Activated CD4-positive, alpha-beta T cell treated with anti-CD3 and anti-CD28 coated beads, Interleukin-2, amount 10 ng/mL, durations not matched to agents 24 days and 14 days (primary cell): ENCODE measurements around the gene BRI3BP. TPM values are rescaled to one million over a fixed set of nuclear protein-coding genes. Genes with fewer than 3 reads are reported as not detected.

ENCODE experiments used
- DNase-seq: peaks from one replicate; pipeline ENCODE4 v3.0.0; 2022
- H3K27ac Mint-ChIP-seq: one replicate; pipeline ENCODE4 v1.8.0; 2022; ENCODE audit warnings: mild to moderate bottlenecking, mixed read lengths
- H3K27me3 Mint-ChIP-seq: one replicate; pipeline ENCODE4 v1.8.0; 2022; ENCODE audit warnings: mixed read lengths
- H3K36me3 Mint-ChIP-seq: one replicate; pipeline ENCODE4 v1.8.0; 2022; ENCODE audit warnings: low read depth, mild to moderate bottlenecking, mixed read lengths
- H3K4me1 Mint-ChIP-seq: one replicate; pipeline ENCODE4 v1.8.0; 2021; ENCODE audit warnings: mixed read lengths
- H3K4me3 Mint-ChIP-seq: one replicate; pipeline ENCODE4 v1.8.0; 2022; ENCODE audit warnings: mild to moderate bottlenecking, moderate library complexity, mixed read lengths
- H3K9me3 Mint-ChIP-seq: one replicate; pipeline ENCODE4 v1.8.0; 2021; ENCODE audit warnings: mixed read lengths
- intact Hi-C: fragments of 100-400 bp; cut with micrococcal nuclease; formaldehyde crosslinking; loops from one replicate; pipeline ENCODE4 v1.15.1; 2023
- total RNA-seq: library from RNA; stranded (reverse); gene quantifications from 2 replicates; pipeline ENCODE4 v1.2.3, GENCODE V29; 2022

BRI3BP gene, protein sequence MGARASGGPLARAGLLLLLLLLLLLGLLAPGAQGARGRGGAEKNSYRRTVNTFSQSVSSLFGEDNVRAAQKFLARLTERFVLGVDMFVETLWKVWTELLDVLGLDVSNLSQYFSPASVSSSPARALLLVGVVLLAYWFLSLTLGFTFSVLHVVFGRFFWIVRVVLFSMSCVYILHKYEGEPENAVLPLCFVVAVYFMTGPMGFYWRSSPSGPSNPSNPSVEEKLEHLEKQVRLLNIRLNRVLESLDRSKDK
- total RNA-seq, result 37.4 and 38.1 TPM in 2 replicates

DNA sequence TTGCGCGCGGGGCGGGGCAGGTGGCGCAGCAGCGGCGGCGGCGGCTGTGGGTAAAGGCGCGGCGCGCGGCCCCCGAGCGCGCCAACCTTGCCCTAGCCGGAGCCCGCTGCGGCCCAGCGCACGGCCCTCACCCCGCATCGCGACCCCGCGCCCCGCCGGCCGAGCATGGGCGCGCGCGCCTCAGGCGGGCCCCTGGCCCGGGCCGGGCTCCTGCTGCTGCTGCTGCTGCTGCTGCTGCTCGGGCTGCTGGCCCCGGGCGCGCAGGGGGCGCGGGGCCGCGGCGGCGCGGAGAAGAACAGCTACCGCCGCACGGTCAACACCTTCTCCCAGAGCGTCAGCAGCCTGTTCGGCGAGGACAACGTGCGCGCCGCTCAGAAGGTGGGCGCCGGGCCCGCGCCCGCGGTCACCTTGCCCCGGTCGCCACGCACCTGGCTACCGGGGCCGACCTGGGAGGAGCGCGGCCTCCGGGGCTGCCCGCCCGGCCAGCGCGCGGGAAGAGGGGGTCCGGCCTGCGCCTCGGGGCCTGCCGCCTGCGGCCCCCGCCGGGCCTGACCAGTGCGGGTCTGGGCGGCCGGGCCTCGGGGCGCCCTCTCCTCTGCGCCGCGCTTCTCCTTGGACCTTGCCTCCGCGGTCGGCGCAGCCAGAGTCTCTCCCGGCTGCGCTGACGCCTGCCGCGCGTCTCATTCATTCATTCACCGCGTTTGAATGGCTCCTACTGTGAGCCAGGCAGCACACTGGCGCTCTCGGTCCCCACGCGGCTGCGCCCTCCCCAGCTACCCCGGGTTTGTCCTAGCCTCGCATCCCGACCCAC, at the start of gene BRI3BP:
Gene BRI3BP (plus strand): TSS at position 20 of the 811 bp plus-strand sequence. CDS start 146 bp downstream, at position 166.
- peaks cover 25% of the 10 kb centered on the region for H3K4me1 Mint-ChIP-seq
- DNase-seq, result peak; percentile 81
- no peaks in the 10 kb centered on the region for H3K9me3 Mint-ChIP-seq
- intact Hi-C loops, result loop anchor here (1.0 kb wide), 2 partner anchors 55 to 71 kb away; partner anchors contain the start of gene AACS
- peaks cover 13% of the 10 kb centered on the region for H3K36me3 Mint-ChIP-seq
- peak within 1 kb of the TSS; percentile 92 for H3K27ac Mint-ChIP-seq
- H3K4me3 Mint-ChIP-seq, result peak within 1 kb of the TSS; percentile 94
- no peaks in the 10 kb centered on the region for H3K27me3 Mint-ChIP-seq

DNA sequence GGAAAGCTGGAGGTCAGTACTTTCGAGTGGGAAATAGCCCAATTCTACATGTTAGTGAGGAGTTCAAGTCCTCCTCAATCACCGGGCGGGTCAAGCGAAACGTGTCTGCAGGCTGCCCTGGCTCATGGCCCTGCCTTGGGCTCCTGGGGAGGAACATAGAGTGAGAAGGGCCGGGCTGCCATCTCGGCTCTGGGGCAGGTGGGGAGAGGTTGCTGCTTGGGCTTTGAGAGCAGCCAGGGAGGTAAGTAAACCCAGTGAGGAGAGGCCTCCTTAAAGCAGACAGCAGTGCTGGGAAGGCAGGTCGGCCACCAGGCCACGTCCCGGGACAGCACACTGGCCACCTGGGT, 47.0 kb upstream of the BRI3BP start:
- no peaks in the 10 kb centered on the region for H3K27me3 Mint-ChIP-seq
- intact Hi-C loops, result no loop called here
- no peaks in the 10 kb centered on the region for H3K4me1 Mint-ChIP-seq
- no peaks in the 10 kb centered on the region for H3K9me3 Mint-ChIP-seq
- peaks cover 40% of the 10 kb centered on the region for H3K36me3 Mint-ChIP-seq
- no peak for DNase-seq
- no peak overlapping the region for H3K27ac Mint-ChIP-seq
- H3K4me3 Mint-ChIP-seq, result no peak overlapping the region

DNA sequence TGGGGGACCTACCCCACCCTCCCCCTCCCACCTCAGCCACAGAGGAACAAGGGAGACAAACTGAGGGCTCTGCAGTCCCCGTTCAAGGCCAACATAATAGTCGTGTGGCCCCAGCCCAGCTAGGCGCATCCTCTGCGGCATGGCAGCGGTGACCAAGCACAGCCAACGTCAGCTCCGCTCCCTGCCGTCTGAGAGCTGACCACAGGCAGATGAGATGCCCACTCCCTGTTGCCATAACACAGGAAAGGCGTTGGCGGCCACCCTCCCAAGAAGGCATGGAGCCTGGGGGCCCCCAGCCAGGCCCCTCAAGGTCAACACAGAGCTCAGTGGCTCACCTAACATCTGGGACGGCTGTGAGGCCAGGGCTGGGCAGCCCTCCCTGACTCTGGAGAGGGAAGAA, 46.4 kb upstream of the BRI3BP start:
- Mint-ChIP-seq H3K36me3 (peaks cover 43% of the 10 kb centered on the region), H3K4me1 (no peaks in the 10 kb centered on the region), H3K4me3 (no peak overlapping the region), H3K27me3 (no peaks in the 10 kb centered on the region), H3K9me3 (no peaks in the 10 kb centered on the region), H3K27ac (no peak overlapping the region)
- intact Hi-C loops, result no loop called here
- DNase-seq, result no peak

DNA sequence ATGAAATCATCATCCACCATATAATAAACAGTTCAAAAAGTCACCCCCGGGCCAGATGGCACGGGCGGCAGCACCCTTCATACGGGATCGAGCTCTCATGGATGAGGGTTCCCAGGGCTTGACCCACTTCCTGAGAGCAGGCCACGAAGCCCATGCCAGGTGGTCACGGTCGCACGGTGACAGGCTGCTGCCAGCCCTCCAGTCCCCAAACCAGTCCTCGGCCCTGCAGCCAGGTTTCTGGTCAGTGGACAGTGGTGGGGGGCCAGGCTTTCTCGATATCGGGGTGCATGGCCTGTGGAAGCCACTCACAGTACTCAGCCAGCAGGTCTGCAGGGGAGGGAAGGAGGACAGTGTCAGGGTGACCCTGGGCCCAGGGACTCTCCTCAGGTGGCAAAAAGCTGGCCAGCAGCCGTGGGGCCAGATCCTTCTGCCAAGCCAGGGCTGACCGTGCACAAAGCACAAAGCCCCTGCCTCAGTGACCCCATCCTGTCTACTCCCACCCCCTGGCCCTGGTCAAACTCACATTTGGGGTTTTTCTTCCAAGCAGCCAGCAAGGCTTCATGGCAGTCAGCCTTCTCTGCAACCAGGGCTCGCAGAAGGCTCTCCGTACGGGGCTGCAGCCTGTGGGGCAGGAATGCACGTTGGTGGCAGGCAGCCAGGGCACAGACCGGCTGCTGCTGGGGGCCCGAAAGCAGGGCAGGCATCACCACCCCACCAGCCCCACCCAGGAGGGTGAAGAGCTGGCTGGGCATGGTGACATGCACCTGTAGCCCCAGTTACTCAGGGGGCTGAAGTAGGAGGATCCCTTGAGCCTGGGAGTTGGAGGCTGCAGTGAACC, 45.7 kb upstream of the BRI3BP start:
- Mint-ChIP-seq H3K4me1 (no peaks in the 10 kb centered on the region), H3K36me3 (peaks cover 40% of the 10 kb centered on the region), H3K9me3 (no peaks in the 10 kb centered on the region), H3K4me3 (no peak overlapping the region), H3K27me3 (no peaks in the 10 kb centered on the region), H3K27ac (no peak overlapping the region)
- no peak for DNase-seq
- intact Hi-C loops, result no loop called here

DNA sequence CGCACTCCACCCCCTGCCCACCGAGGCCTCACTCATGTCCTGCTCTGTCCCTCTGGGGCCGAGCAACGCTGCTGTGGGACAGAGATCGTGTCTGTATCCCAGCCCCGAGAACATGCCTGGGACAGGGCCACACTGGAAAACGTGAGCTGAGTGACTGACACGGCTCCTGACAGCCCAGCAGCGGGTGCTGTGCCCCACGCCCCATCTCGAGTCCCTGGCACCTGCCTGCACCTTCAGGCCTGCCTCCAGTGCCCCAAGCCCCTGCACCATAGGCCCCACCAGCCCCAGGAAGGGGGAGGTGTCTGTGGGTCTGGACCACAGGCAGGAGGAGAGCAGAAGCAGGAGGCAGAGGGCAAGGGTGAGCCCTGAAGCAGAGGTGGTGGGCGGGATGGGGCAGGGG, 44.4 kb upstream of the BRI3BP start:
- H3K27ac Mint-ChIP-seq, result no peak overlapping the region
- H3K36me3 Mint-ChIP-seq, result peaks cover 41% of the 10 kb centered on the region
- H3K4me3 Mint-ChIP-seq, result no peak overlapping the region
- no peaks in the 10 kb centered on the region for H3K27me3 Mint-ChIP-seq
- H3K4me1 Mint-ChIP-seq, result no peaks in the 10 kb centered on the region
- DNase-seq, result no peak
- intact Hi-C loops, result no loop called here
- no peaks in the 10 kb centered on the region for H3K9me3 Mint-ChIP-seq

DNA sequence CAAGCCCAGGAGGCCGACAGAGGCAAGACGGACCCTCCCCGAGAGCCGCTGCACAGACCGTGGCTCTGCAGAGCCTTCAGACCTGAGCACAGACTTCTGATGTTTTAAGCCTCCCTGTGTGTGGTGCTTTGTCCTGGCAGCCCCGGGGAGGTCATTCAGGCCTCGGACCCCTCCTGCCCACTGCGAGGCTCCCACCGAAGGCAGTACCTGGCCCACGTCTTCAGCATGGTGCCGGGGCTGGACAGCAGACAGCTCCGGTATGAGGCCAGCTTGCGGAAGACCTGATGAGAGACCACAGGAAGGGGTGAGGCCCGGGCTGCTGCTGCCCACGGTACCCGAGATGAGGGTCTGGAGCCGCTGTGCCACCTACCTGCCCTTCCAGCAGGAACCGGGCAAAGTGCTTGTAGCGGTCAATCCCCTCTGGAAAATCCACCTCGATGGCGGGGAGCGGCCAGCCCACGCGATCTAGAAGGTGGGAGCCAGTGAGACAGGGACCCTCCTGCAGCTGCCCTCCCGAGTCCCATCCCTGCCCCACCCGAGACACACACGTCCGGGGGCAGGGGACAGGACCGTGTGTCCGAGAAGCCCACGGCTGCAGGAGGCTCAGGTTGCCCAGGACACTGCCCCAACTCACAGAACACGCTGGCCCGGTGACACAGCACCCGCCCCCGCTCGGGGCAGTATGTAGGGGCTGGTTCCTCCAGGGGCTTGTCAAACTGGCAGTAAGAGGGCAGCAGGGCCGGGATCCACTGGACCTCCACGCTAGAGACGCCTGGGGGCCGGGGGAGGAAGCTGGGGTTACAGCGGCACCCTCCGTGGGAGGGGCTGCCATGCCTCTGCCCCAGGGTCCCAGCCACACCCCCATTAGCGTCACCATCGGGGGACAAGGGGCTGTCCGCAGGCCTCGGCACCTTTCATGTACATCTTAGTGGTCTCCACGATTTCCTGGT, 43.4 kb upstream of the BRI3BP start:
- Mint-ChIP-seq H3K4me1 (no peaks in the 10 kb centered on the region), H3K9me3 (no peaks in the 10 kb centered on the region), H3K36me3 (peaks cover 43% of the 10 kb centered on the region), H3K27me3 (no peaks in the 10 kb centered on the region), H3K4me3 (no peak overlapping the region), H3K27ac (no peak overlapping the region)
- intact Hi-C loops, result no loop called here
- DNase-seq, result no peak

DNA sequence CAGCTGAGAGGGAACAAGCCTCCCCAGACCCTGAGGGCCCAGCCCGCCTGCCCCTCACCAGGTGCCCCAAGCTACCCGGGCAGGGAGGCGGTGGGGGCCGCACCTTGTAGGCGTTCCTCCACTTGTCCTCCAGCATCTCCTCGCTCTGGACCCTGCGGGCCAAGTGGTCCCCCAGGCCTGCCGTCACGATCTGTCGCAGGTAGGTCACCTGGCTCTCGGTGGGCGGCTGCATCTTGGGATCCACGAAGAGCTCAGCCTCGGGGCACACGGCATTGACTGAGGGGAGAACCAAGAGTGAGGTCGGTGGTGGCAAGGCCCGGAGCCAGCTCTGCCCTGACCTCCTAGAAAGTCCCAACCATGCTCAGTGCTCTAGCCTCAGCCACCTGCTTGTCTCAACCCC, 41.1 kb upstream of the BRI3BP start:
- DNase-seq, result no peak
- H3K36me3 Mint-ChIP-seq, result peaks cover 43% of the 10 kb centered on the region
- H3K4me3 Mint-ChIP-seq, result no peak overlapping the region
- intact Hi-C loops, result no loop called here
- H3K27ac Mint-ChIP-seq, result no peak overlapping the region
- H3K4me1 Mint-ChIP-seq, result no peaks in the 10 kb centered on the region
- no peaks in the 10 kb centered on the region for H3K27me3 Mint-ChIP-seq
- H3K9me3 Mint-ChIP-seq, result no peaks in the 10 kb centered on the region

DNA sequence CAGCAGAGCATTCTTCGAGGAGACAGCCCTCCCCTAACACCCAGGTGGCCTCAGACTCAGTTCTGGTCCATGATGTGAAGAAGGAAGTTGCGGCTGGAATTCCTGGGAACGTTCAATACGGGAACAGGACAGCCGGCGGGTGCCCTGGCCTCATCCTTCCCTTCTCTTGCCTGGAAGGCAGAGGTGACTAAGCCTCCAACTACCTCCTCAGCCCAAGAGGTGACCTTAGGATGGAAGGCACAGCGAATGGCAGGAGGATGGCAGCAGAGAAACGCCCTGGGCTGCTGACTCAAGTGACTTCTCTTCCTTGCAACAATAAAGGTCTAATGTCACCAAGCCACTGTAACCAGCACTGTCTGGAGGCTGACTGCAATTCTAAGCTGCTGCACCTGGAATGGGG, 40.6 kb upstream of the BRI3BP start:
- no peaks in the 10 kb centered on the region for H3K4me1 Mint-ChIP-seq
- H3K27me3 Mint-ChIP-seq, result no peaks in the 10 kb centered on the region
- DNase-seq, result no peak
- H3K4me3 Mint-ChIP-seq, result no peak overlapping the region
- intact Hi-C loops, result no loop called here
- H3K9me3 Mint-ChIP-seq, result no peaks in the 10 kb centered on the region
- peaks cover 43% of the 10 kb centered on the region for H3K36me3 Mint-ChIP-seq
- peak overlapping the region; percentile 52 for H3K27ac Mint-ChIP-seq

DNA sequence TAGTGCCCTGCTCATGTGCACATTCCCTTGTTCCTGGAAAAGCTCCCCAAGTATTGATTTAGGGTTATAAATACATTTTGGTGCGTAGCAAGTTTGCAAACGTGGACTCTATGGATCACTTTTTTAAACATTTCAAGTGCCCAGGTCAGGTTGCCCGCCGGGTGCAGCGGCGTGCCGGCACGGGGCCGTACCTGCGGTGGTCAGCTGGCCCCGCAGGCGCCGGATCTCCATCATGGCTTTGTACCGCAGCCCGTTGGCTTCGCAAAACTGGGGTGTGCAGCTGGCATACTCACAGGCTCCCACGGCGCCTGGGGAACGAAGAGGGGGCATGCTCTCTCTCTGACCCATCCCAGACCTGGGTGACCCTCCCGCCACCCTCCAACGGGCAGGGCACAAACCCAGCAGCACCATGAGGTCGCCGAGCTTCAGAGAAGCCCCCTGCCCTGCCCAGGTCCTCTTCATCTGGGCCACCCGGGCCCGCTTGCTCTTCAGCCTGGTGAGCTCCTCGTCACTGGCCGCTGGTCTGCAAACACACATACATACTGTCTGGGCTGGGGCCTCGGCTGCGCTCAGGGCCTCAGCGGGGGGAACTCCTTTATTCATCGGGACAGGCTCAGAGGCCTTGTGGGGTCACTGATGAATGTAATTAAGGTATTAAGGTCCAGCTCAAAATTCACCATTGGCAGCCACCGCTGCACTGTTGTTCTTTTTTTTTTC, 39.6 kb upstream of the BRI3BP start:
- DNase-seq, result no peak
- intact Hi-C loops, result no loop called here
- Mint-ChIP-seq H3K27me3 (no peaks in the 10 kb centered on the region), H3K9me3 (no peaks in the 10 kb centered on the region), H3K4me3 (no peak overlapping the region), H3K36me3 (peaks cover 49% of the 10 kb centered on the region), H3K27ac (no peak overlapping the region), H3K4me1 (no peaks in the 10 kb centered on the region)

DNA sequence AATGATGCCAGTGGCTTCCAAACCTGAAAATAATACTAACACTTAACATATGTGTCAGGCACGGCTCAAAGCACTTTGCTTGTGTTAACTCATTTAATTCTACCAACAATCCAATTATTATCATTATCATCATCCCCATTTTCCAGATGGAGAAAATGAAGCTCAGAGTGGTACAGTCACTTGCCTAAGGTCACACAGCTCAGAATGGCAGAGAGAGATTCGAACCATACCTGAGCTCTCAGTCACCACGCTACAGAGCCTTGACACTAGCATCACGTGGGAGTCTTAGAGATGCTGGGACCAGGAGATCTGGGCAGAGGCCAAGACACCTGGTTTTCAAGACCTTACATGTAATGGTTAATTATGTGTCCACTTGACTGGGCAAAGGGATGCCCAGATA, 38.7 kb upstream of the BRI3BP start:
- H3K27me3 Mint-ChIP-seq, result no peaks in the 10 kb centered on the region
- H3K9me3 Mint-ChIP-seq, result no peaks in the 10 kb centered on the region
- no peaks in the 10 kb centered on the region for H3K4me1 Mint-ChIP-seq
- intact Hi-C loops, result no loop called here
- H3K27ac Mint-ChIP-seq, result no peak overlapping the region
- DNase-seq, result no peak
- no peak overlapping the region for H3K4me3 Mint-ChIP-seq
- peaks cover 51% of the 10 kb centered on the region for H3K36me3 Mint-ChIP-seq

DNA sequence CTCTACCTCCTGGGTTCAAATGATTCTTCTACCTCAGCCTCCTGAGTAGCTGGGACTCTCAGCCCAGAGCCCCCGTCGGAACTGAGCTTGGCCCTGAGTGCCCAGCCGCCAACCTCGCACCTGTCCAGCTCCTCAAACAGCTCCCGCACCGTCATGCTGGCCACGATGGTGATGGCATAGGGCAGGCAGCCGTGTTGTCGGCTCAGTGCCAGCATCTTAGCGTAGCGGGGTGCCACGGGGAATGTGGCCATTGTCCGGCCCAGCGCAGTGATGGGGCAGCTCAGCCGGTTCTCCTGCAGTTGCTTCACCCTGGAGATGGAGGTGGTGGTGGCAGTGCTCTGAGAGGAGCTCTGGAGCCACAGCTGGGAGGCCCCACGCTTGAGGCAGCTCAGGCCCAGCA, 36.9 kb upstream of the BRI3BP start:
- DNase-seq, result no peak
- H3K36me3 Mint-ChIP-seq, result peaks cover 52% of the 10 kb centered on the region
- no peaks in the 10 kb centered on the region for H3K4me1 Mint-ChIP-seq
- no peak overlapping the region for H3K27ac Mint-ChIP-seq
- intact Hi-C loops, result no loop called here
- no peaks in the 10 kb centered on the region for H3K27me3 Mint-ChIP-seq
- no peaks in the 10 kb centered on the region for H3K9me3 Mint-ChIP-seq
- H3K4me3 Mint-ChIP-seq, result no peak overlapping the region

DNA sequence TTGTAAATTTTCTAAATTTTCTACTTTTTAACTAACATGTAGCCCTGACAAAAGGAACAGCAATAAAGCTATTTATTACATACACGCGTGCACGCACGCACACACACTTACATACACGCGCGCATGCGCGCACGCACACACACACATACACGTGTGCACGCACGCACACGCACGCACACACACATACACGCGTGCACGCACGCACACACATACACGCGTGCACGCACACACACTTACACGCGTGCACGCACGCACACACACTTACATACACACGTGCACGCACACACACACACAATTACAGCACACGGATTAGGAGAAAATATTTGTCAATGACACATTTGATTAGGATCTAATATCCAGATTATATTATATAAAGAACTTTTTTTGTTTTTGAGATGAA, 32.4 kb upstream of the BRI3BP start:
- intact Hi-C loops, result no loop called here
- Mint-ChIP-seq H3K4me3 (no peak overlapping the region), H3K4me1 (no peaks in the 10 kb centered on the region), H3K27me3 (no peaks in the 10 kb centered on the region), H3K27ac (peak overlapping the region; percentile 69), H3K36me3 (peaks cover 58% of the 10 kb centered on the region), H3K9me3 (no peaks in the 10 kb centered on the region)
- no peak for DNase-seq

DNA sequence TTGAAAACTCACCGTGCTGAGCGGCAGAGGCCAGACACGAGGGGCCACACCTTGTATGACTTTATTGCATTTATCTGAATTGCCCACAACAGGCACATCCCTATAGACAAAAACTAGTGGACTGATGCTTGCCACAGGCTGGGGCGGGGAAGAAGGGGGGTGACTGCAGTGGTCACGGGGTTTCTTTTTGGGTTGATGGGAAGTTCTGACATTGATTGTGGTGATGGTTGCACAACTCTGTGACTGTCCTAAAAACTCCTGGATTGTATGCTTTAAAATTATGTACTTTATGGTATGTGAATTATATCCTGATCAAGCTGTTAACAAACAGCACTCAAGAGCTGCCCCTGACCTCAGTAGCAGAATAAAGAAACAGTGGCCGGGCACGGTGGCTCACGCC, 30.2 kb upstream of the BRI3BP start:
- intact Hi-C loops, result no loop called here
- H3K4me1 Mint-ChIP-seq, result no peaks in the 10 kb centered on the region
- H3K36me3 Mint-ChIP-seq, result peaks cover 53% of the 10 kb centered on the region
- no peak for DNase-seq
- no peak overlapping the region for H3K4me3 Mint-ChIP-seq
- H3K27me3 Mint-ChIP-seq, result no peaks in the 10 kb centered on the region
- no peaks in the 10 kb centered on the region for H3K9me3 Mint-ChIP-seq
- H3K27ac Mint-ChIP-seq, result no peak overlapping the region
